BJ (cell line): ENCODE measurements around the gene LARP4B. TPM values are rescaled to one million over a fixed set of nuclear protein-coding genes. Genes with fewer than 3 reads are reported as not detected.

ENCODE experiments used
- CTCF ChIA-PET: fragments of 350-600 bp; formaldehyde crosslinking; extraction: SDS; loops from one replicate; lab custom pipeline; 2021; ENCODE audit warnings: antibody characterized with exemption, inconsistent platforms; lab: Yijun Ruan, JAX
- POLR2A ChIA-PET: fragments of 300-600 bp; sonication (Branson Sonifier 250); formaldehyde crosslinking; extraction: SDS; loops from one replicate; lab custom pipeline; 2021; ENCODE audit warnings: antibody characterized with exemption; lab: Charles Lee
- DNase-seq: peaks from one replicate; pipeline ENCODE4 v3.0.0-alpha.2; 2011; ENCODE audit warnings: low read depth
- H3K27me3 ChIP-seq: 2 replicates; pipeline ENCODE4 v1.6.0; 2011; ENCODE audit warnings: low read length; ENCODE audit not compliant: control insufficient read depth, insufficient read depth
- H3K36me3 ChIP-seq: 2 replicates; pipeline ENCODE4 v1.5.1; 2011; ENCODE audit warnings: low read length; ENCODE audit not compliant: control insufficient read depth, insufficient read depth
- H3K4me3 ChIP-seq: 2 replicates; pipeline ENCODE4 v1.5.1; 2011; ENCODE audit warnings: low read depth, mild to moderate bottlenecking, control low read depth, low read length
- polyA plus RNA-seq: library from polyadenylated mRNA; depleted of rRNA; stranded (reverse); fragments of >200 nt; gene quantifications from 2 replicates; pipeline ENCODE4 v1.2.3, GENCODE V29; 2011
- TF ChIP-seq, protein P1 (sequence below): IDR thresholded peaks from 2 replicates; pipeline ENCODE4 v1.5.1; 2011; ENCODE audit warnings: low read depth, mild to moderate bottlenecking, control low read depth, inconsistent platforms, low read length, moderate library complexity; ENCODE audit not compliant: insufficient read depth

LARP4B gene
- polyA plus RNA-seq, 1 experiment = 38.4 TPM

- peaks cover 3% of the 10 kb centered on the region for H3K36me3 ChIP-seq
- ChIA-PET POLR2A (no interaction called here), CTCF (no interaction called here)
- no peak for DNase-seq
- TF ChIP-seq, protein P1, sequence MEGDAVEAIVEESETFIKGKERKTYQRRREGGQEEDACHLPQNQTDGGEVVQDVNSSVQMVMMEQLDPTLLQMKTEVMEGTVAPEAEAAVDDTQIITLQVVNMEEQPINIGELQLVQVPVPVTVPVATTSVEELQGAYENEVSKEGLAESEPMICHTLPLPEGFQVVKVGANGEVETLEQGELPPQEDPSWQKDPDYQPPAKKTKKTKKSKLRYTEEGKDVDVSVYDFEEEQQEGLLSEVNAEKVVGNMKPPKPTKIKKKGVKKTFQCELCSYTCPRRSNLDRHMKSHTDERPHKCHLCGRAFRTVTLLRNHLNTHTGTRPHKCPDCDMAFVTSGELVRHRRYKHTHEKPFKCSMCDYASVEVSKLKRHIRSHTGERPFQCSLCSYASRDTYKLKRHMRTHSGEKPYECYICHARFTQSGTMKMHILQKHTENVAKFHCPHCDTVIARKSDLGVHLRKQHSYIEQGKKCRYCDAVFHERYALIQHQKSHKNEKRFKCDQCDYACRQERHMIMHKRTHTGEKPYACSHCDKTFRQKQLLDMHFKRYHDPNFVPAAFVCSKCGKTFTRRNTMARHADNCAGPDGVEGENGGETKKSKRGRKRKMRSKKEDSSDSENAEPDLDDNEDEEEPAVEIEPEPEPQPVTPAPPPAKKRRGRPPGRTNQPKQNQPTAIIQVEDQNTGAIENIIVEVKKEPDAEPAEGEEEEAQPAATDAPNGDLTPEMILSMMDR = no peak
- no peak overlapping the region for H3K4me3 ChIP-seq
- H3K27me3 ChIP-seq = no peaks in the 10 kb centered on the region
Measured at GRCh38 chr10:898141-898540, 33.4 kb downstream of the LARP4B start.

- CTCF ChIA-PET = no interaction called here
- H3K4me3 ChIP-seq = no peak overlapping the region
- TF ChIP-seq, protein P1 = no peak
- H3K36me3 ChIP-seq = no peaks in the 10 kb centered on the region; the same call in 1 of the 2 replicates
- no peaks in the 10 kb centered on the region for H3K27me3 ChIP-seq
- POLR2A ChIA-PET = interaction anchor here (0.7 kb wide), 1 partner anchor 11 kb away, joined by 10 read pairs; no protein-coding TSS in a partner anchor
- no peak for DNase-seq
Measured at GRCh38 chr10:896982-897381, 34.5 kb downstream of the LARP4B start.

DNA sequence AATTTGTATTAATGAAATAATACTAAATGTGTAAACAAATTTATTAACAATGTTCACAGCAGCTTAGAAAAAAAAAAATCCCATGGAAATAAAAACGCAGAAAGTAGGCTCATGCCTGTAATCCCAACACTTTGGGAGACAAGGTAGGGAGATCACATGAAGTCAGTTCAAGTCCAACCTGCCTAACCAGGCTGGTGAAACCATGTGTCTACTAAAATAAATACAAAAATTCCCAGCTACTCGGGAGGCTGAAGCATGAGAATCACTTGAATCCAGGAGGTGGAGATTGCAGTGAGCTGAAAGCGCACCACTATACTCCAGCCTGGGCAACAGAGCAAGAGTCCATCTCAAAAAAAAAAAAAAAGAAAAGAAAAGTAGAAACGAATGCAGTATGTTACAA, 36.2 kb downstream of the LARP4B start:
- Histone ChIP-seq H3K27me3 (no peaks in the 10 kb centered on the region), H3K4me3 (no peak overlapping the region), H3K36me3 (no peaks in the 10 kb centered on the region; the same call in 1 of the 2 replicates)
- no peak for DNase-seq
- TF ChIP-seq, protein P1 = no peak
- ChIA-PET POLR2A (no interaction called here), CTCF (no interaction called here)

DNA sequence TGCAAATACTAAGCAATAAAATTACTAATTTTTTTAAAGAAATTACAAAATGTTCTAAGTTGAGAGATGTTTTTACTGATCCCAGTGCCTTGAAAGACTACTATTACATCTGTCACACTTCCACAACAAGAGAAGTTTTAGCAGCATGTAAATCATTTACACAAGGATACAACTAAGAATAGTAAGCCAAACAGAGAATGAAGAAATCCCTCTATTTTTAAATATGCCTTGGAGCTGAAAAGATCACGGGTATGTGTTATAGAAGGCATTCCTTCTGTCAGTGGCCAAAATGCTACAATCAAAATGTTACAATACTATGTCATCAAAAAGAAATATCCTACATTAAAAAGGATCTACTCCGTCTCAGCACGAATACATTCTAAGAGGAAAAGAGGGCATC, 52.6 kb downstream of the LARP4B start:
- Histone ChIP-seq H3K4me3 (no peak overlapping the region), H3K27me3 (no peaks in the 10 kb centered on the region), H3K36me3 (peaks cover 13% of the 10 kb centered on the region)
- ChIA-PET CTCF (no interaction called here), POLR2A (no interaction called here)
- TF ChIP-seq, protein P1 = no peak
- no peak for DNase-seq

DNA sequence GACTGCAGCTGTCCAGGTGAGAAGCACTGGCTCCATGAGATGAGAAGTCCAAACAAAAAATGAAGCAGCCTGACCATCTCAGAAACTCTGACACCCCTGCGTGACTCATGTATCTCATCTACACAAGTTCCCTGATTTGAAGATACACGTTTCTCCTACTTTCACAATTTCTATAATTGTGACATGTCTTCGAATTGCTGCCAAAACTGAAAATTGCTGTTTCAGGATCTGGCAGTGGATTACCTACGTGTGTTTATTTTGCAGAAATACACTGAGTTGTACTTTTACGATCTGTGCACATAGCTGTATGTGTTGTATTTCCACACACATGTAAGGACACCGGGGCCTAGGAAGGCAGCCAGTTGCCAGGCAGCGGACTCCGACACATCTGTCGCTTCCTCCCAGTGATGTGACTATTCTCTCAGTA, 53.2 kb downstream of the LARP4B start:
- POLR2A ChIA-PET = no interaction called here
- H3K4me3 ChIP-seq = no peak overlapping the region
- no peaks in the 10 kb centered on the region for H3K27me3 ChIP-seq
- H3K36me3 ChIP-seq = peaks cover 13% of the 10 kb centered on the region
- no peak for DNase-seq
- CTCF ChIA-PET = no interaction called here
- TF ChIP-seq, protein P1 = no peak
